ENCODE results near the gene BMI1. TPM values are rescaled to one million over a fixed set of nuclear protein-coding genes. Genes with fewer than 3 reads are reported as not detected.

Gene BMI1
- total RNA-seq, 1 experiment from 2014 or later: 124 TPM

DNA sequence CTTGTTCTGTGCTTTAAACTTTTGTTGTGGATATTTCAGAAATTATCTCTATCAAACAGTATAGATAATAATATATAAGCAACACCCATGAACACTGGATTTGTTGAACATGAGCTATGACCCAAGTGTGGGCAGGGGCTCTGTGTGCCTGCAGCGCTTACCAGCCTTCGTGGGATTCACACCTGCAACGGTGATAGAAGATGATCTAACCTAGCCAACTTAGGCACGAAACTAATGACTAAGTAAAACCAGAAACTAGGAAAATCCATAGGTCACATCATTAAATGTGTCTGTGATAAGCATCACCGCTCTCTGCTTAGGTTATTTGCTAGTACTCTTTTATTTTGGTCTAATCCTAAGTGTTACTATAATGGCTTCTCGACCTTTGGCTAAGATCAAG, 42.4 kb downstream of the BMI1 start:
- Histone ChIP-seq H3F3A (ENCODE audit: low read length, unreplicated experiment) (no peaks in the 10 kb centered on the region), H3K4me1 (ENCODE audit: insufficient read depth, low read length) (no peaks in the 10 kb centered on the region), H3K4me2 (ENCODE audit: low read length) (no peak overlapping the region), H3K4me3 (ENCODE audit: low read length) (no peak overlapping the region), H3K9me3 (ENCODE audit: low read length) (no peaks in the 10 kb centered on the region), H3K27ac (ENCODE audit: low read length) (no peak overlapping the region), H3K9me2 (replicated peaks; ENCODE audit: low read length) (no peaks in the 10 kb centered on the region), H2AFZ (ENCODE audit: low read length) (no peak overlapping the region), H4K20me1 (ENCODE audit: low read length) (no peaks in the 10 kb centered on the region), H3K27me3 (ENCODE audit: low read length) (no peaks in the 10 kb centered on the region), H3K79me2 (ENCODE audit: low read length) (no peaks in the 10 kb centered on the region), H3K9ac (ENCODE audit: low read length) (no peak overlapping the region), H3K36me3 (ENCODE audit: low read depth, low read length) (no peaks in the 10 kb centered on the region)
- no TSS peak for BruUV-seq (replicated peaks)
- CTCF ChIA-PET: no interaction called here
- TF ChIP-seq EZH2 (IDR thresholded peaks at IDR 0.05; ENCODE audit: low read length, unreplicated experiment) (no peak), EZH2phosphoT487 (IDR thresholded peaks at IDR 0.05; ENCODE audit: borderline replicate concordance, low read length) (no peak)
- TF ChIP-seq, protein P1, sequence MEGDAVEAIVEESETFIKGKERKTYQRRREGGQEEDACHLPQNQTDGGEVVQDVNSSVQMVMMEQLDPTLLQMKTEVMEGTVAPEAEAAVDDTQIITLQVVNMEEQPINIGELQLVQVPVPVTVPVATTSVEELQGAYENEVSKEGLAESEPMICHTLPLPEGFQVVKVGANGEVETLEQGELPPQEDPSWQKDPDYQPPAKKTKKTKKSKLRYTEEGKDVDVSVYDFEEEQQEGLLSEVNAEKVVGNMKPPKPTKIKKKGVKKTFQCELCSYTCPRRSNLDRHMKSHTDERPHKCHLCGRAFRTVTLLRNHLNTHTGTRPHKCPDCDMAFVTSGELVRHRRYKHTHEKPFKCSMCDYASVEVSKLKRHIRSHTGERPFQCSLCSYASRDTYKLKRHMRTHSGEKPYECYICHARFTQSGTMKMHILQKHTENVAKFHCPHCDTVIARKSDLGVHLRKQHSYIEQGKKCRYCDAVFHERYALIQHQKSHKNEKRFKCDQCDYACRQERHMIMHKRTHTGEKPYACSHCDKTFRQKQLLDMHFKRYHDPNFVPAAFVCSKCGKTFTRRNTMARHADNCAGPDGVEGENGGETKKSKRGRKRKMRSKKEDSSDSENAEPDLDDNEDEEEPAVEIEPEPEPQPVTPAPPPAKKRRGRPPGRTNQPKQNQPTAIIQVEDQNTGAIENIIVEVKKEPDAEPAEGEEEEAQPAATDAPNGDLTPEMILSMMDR (conservative IDR thresholded peaks at IDR 0.05; ENCODE audit: low read depth, low read length): no peak
- ATAC-seq (no peak), DNase-seq (no peak)
- intact Hi-C loops (cut with micrococcal nuclease): no loop called here
- POLR2A ChIA-PET (ENCODE audit: unreplicated experiment): no interaction called here

DNA sequence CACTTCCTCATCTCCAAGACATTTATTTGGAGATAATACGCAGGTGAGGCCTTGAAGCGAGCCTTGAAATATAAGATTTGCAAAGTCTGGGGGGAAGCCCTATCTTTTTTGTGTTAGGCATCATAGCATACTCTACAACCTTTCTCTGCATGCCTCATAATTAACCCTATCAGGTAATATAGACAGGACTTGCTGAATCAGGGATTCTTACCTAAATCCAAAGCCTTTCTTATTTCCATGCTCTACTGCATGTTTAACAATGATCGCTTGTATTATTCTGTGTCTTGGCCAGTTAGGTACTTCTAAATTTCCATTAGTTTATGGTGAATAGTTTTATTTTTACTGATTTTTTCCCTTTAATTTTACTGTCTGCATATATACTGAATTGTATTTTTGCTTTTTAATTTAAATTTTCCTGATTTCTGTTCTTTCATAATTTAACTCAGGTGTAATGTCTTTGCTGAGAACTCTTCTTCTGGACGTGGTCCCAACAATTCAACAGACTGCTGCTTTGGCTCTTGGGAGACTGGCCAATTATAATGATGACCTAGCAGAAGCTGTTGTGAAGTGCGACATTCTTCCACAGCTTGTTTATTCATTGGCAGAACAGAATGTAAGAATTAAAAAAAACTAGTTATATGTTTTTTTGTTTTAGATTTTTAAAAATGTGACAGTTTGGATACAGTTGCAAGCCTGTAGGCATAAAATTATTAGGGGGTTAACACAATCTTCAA, 43.7 kb downstream of the BMI1 start:
- no peaks in the 10 kb centered on the region for H3K9me3 ChIP-seq (ENCODE audit: low read length)
- H3K79me2 ChIP-seq (ENCODE audit: low read length): no peaks in the 10 kb centered on the region
- H3K27me3 ChIP-seq (ENCODE audit: low read length): no peaks in the 10 kb centered on the region
- ChIA-PET POLR2A (ENCODE audit: unreplicated experiment) (no interaction called here), CTCF (no interaction called here)
- intact Hi-C loops (cut with micrococcal nuclease): no loop called here
- H3K36me3 ChIP-seq (ENCODE audit: low read depth, low read length): no peaks in the 10 kb centered on the region
- TF ChIP-seq, protein P1 (conservative IDR thresholded peaks at IDR 0.05; ENCODE audit: low read depth, low read length): no peak
- no peak for TF ChIP-seq EZH2phosphoT487 (IDR thresholded peaks at IDR 0.05; ENCODE audit: borderline replicate concordance, low read length)
- TF ChIP-seq EZH2 (IDR thresholded peaks at IDR 0.05; ENCODE audit: low read length, unreplicated experiment): no peak
- no peak overlapping the region for H2AFZ ChIP-seq (ENCODE audit: low read length)
- no peak overlapping the region for H3K27ac ChIP-seq (ENCODE audit: low read length)
- no peak overlapping the region for H3K4me3 ChIP-seq (ENCODE audit: low read length)
- H4K20me1 ChIP-seq (ENCODE audit: low read length): no peaks in the 10 kb centered on the region
- H3K9me2 ChIP-seq (replicated peaks; ENCODE audit: low read length): no peaks in the 10 kb centered on the region
- BruUV-seq (replicated peaks): no TSS peak
- H3K9ac ChIP-seq (ENCODE audit: low read length): no peak overlapping the region
- no peaks in the 10 kb centered on the region for H3K4me1 ChIP-seq (ENCODE audit: insufficient read depth, low read length)
- no peak overlapping the region for H3K4me2 ChIP-seq (ENCODE audit: low read length)
- H3F3A ChIP-seq (ENCODE audit: low read length, unreplicated experiment): no peaks in the 10 kb centered on the region
- no peak for ATAC-seq
- DNase-seq: no peak

DNA sequence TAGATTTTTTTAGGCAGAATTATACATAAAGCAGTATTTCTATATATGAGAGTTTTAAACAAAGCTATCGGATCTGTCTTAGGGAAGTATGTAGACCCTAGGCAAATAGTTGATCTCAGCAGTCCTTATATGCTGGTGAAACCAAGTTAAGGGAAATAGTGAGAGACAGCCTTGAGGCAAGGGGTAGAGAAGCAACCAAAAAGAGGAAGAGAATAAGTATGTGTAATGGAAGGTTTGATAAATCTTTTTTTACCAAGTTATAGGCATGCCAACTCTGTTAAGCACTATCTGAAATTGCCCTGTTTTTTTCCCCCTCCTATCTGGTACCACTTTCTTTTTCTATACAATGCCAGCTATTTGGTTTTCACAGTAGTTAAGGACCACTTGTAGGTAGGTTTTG, 44.3 kb downstream of the BMI1 start:
- no peaks in the 10 kb centered on the region for H3K36me3 ChIP-seq (ENCODE audit: low read depth, low read length)
- POLR2A ChIA-PET (ENCODE audit: unreplicated experiment): no interaction called here
- no peaks in the 10 kb centered on the region for H3K4me1 ChIP-seq (ENCODE audit: insufficient read depth, low read length)
- no peaks in the 10 kb centered on the region for H3K9me3 ChIP-seq (ENCODE audit: low read length)
- H2AFZ ChIP-seq (ENCODE audit: low read length): no peak overlapping the region
- ATAC-seq (no peak), DNase-seq (no peak)
- no peaks in the 10 kb centered on the region for H3K27me3 ChIP-seq (ENCODE audit: low read length)
- no peak overlapping the region for H3K27ac ChIP-seq (ENCODE audit: low read length)
- no TSS peak for BruUV-seq (replicated peaks)
- H3K9ac ChIP-seq (ENCODE audit: low read length): no peak overlapping the region
- H4K20me1 ChIP-seq (ENCODE audit: low read length): no peaks in the 10 kb centered on the region
- CTCF ChIA-PET: no interaction called here
- H3F3A ChIP-seq (ENCODE audit: low read length, unreplicated experiment): no peaks in the 10 kb centered on the region
- H3K79me2 ChIP-seq (ENCODE audit: low read length): no peaks in the 10 kb centered on the region
- H3K9me2 ChIP-seq (replicated peaks; ENCODE audit: low read length): no peaks in the 10 kb centered on the region
- intact Hi-C loops (cut with micrococcal nuclease): no loop called here
- no peak for TF ChIP-seq EZH2phosphoT487 (IDR thresholded peaks at IDR 0.05; ENCODE audit: borderline replicate concordance, low read length)
- TF ChIP-seq, protein P1 (conservative IDR thresholded peaks at IDR 0.05; ENCODE audit: low read depth, low read length): no peak
- TF ChIP-seq EZH2 (IDR thresholded peaks at IDR 0.05; ENCODE audit: low read length, unreplicated experiment): no peak
- no peak overlapping the region for H3K4me2 ChIP-seq (ENCODE audit: low read length)
- no peak overlapping the region for H3K4me3 ChIP-seq (ENCODE audit: low read length)

All from PC-3 (cell line).